GM19240 (cell line): Measurements from ENCODE around the gene MSI2.
"Not testable (repeated sequence)": the region's sequence is repeated elsewhere in the genome, so short reads cannot be mapped to it uniquely, and the experiment has no call there.

Experiments
- DNase-seq: peaks from one replicate; pipeline ENCODE4 v3.0.0; 2011; ENCODE audit warnings: low spot score; ENCODE audit not compliant: insufficient read length

Gene MSI2

GRCh38 chr17:57496382-57496781, 240.1 kb downstream of the MSI2 start:
- DNase-seq: no peak

GRCh38 chr17:57498443-57498842, 242.1 kb downstream of the MSI2 start:
- no peak for DNase-seq

- not testable (repeated sequence) for DNase-seq
These were observed 242.9 kb downstream of the MSI2 start for GRCh38 chr17:57499221-57499620.

- no peak for DNase-seq
These were observed 243.3 kb downstream of the MSI2 start for GRCh38 chr17:57499648-57500049.

- no peak for DNase-seq
These were observed 244.7 kb downstream of the MSI2 start for GRCh38 chr17:57501016-57501415.

GRCh38 chr17:57502022-57502421, 245.7 kb downstream of the MSI2 start:
- no peak for DNase-seq

GRCh38 chr17:57502811-57503241, 246.5 kb downstream of the MSI2 start:
- no peak for DNase-seq

GRCh38 chr17:57504208-57504607, 247.9 kb downstream of the MSI2 start:
- no peak for DNase-seq

GRCh38 chr17:57505841-57506773, 249.8 kb downstream of the MSI2 start:
- DNase-seq: no peak

GRCh38 chr17:57506774-57507127, 250.4 kb downstream of the MSI2 start:
- DNase-seq: no peak

- DNase-seq: no peak
These were observed 251.5 kb downstream of the MSI2 start for GRCh38 chr17:57507828-57508227.

- no peak for DNase-seq
These were observed 252.3 kb downstream of the MSI2 start for GRCh38 chr17:57508671-57509070.

GRCh38 chr17:57511475-57512123, 255.3 kb downstream of the MSI2 start:
- DNase-seq: no peak

- no peak for DNase-seq
These were observed 255.9 kb downstream of the MSI2 start for GRCh38 chr17:57512258-57512657.

GRCh38 chr17:57512691-57513090, 256.4 kb downstream of the MSI2 start:
- DNase-seq: no peak

- no peak for DNase-seq
These were observed 257.2 kb downstream of the MSI2 start for GRCh38 chr17:57513569-57513968.

GRCh38 chr17:57514614-57515013, 258.3 kb downstream of the MSI2 start:
- no peak for DNase-seq

- DNase-seq: no peak
These were observed 259.4 kb downstream of the MSI2 start for GRCh38 chr17:57515662-57516211.

- no peak for DNase-seq
These were observed 260.2 kb downstream of the MSI2 start for GRCh38 chr17:57516290-57517230.

GRCh38 chr17:57517273-57517631, 260.9 kb downstream of the MSI2 start:
- DNase-seq: no peak
